GM10266 (cell line): Measurements from ENCODE around the gene SLC6A13.

ENCODE experiments used
- DNase-seq: peaks from one replicate; pipeline ENCODE4 v3.0.0; 2012; ENCODE audit errors: extremely low spot score
- CTCF ChIP-seq: IDR thresholded peaks from 2 replicates; pipeline ENCODE4 v1.5.1; 2012; ENCODE audit warnings: mild to moderate bottlenecking, low read depth; ENCODE audit not compliant: control insufficient read depth, insufficient read depth; ENCODE audit errors: missing control alignments

SLC6A13 gene

GRCh38 chr12:203462-204260 lies 59.0 kb downstream of the SLC6A13 start:
- TF ChIP-seq CTCF, result no peak
- DNase-seq, result no peak

- DNase-seq, result no peak
- no peak for TF ChIP-seq CTCF
Observed at GRCh38 chr12:203074-203461, 59.6 kb downstream of the SLC6A13 start.

GRCh38 chr12:202081-202731 lies 60.4 kb downstream of the SLC6A13 start:
- no peak for DNase-seq

GRCh38 chr12:201361-201760 lies 61.3 kb downstream of the SLC6A13 start:
- no peak for DNase-seq
- no peak for TF ChIP-seq CTCF

More at GRCh38 chr12:202081-202731, 60.4 kb downstream of the SLC6A13 start:
- no peak for TF ChIP-seq CTCF

- DNase-seq, result no peak
- TF ChIP-seq CTCF, result no peak
Observed at GRCh38 chr12:198705-199104, 63.9 kb downstream of the SLC6A13 start.

GRCh38 chr12:197911-198695 lies 64.5 kb downstream of the SLC6A13 start:
- TF ChIP-seq CTCF, result no peak
- no peak for DNase-seq
